ENCODE results near the gene HTR1D. TPM values are rescaled to one million over a fixed set of nuclear protein-coding genes. Genes with fewer than 3 reads are reported as not detected.
"Not testable (repeated sequence)": the region's sequence is repeated elsewhere in the genome, so short reads cannot be mapped to it uniquely, and the experiment has no call there.

The HTR1D gene
- total RNA-seq, 3 donors from 2014 or later, result 0.47 TPM; not detected in 2

GRCh38 chr1:23239638-23240295 lies 22.5 kb upstream of the HTR1D start:
- DNase-seq, result no peak
- Histone ChIP-seq H3K4me1 (ENCODE audit: low read depth) (no peaks in the 10 kb centered on the region), H3K36me3 (ENCODE audit: low read depth) (no peaks in the 10 kb centered on the region), H3K4me3 (no peak overlapping the region), H3K9me3 (no peaks in the 10 kb centered on the region)
- TF ChIP-seq CTCF (IDR thresholded peaks at IDR 0.05), result no peak
- ATAC-seq, result no peak
- intact Hi-C loops (cut with DNase I, micrococcal nuclease), result no loop called here

GRCh38 chr1:23238565-23238964 lies 21.3 kb upstream of the HTR1D start:
- no peak for TF ChIP-seq CTCF (IDR thresholded peaks at IDR 0.05)
- intact Hi-C loops (cut with DNase I, micrococcal nuclease), result no loop called here
- Histone ChIP-seq H3K36me3 (ENCODE audit: low read depth) (no peaks in the 10 kb centered on the region), H3K9me3 (no peaks in the 10 kb centered on the region), H3K4me3 (no peak overlapping the region), H3K4me1 (ENCODE audit: low read depth) (no peaks in the 10 kb centered on the region)
- ATAC-seq (no peak), DNase-seq (no peak)

- TF ChIP-seq CTCF (IDR thresholded peaks at IDR 0.05), result no peak
- ATAC-seq (no peak), DNase-seq (no peak)
- intact Hi-C loops (cut with DNase I, micrococcal nuclease), result no loop called here
- Histone ChIP-seq H3K36me3 (ENCODE audit: low read depth) (no peaks in the 10 kb centered on the region), H3K4me1 (ENCODE audit: low read depth) (no peaks in the 10 kb centered on the region), H3K9me3 (no peaks in the 10 kb centered on the region), H3K4me3 (no peak overlapping the region)
These were observed 20.2 kb upstream of the HTR1D start for GRCh38 chr1:23237508-23237907.

GRCh38 chr1:23227806-23228205 lies 10.5 kb upstream of the HTR1D start:
- intact Hi-C loops (cut with DNase I, micrococcal nuclease), result no loop called here

GRCh38 chr1:23224739-23225648 lies 7.7 kb upstream of the HTR1D start:
- no peaks in the 10 kb centered on the region for H3K36me3 ChIP-seq (ENCODE audit: low read depth)
- H3K9me3 ChIP-seq, result no peaks in the 10 kb centered on the region
- ATAC-seq (peak; percentile 98), DNase-seq (peak; percentile 70 to 84 (median 76))
- no peak overlapping the region for H3K4me3 ChIP-seq
- H3K4me1 ChIP-seq (ENCODE audit: low read depth), result peaks cover 4% of the 10 kb centered on the region
- intact Hi-C loops (cut with DNase I, micrococcal nuclease), result no loop called here
- no peak for TF ChIP-seq CTCF (IDR thresholded peaks at IDR 0.05)

More at GRCh38 chr1:23227806-23228205, 10.5 kb upstream of the HTR1D start:
- DNase-seq (no peak), ATAC-seq (no peak)
- H3K9me3 ChIP-seq, result no peaks in the 10 kb centered on the region
- H3K4me3 ChIP-seq, result no peak overlapping the region
- H3K4me1 ChIP-seq (ENCODE audit: low read depth), result peaks cover 4% of the 10 kb centered on the region
- no peaks in the 10 kb centered on the region for H3K36me3 ChIP-seq (ENCODE audit: low read depth)
- TF ChIP-seq CTCF (IDR thresholded peaks at IDR 0.05), result no peak

- H3K4me3 ChIP-seq; H3K36me3 ChIP-seq (ENCODE audit: low read depth); ATAC-seq; DNase-seq; H3K9me3 ChIP-seq; H3K4me1 ChIP-seq (ENCODE audit: low read depth); intact Hi-C loops (cut with DNase I, micrococcal nuclease): not testable (repeated sequence)
These were observed 6.7 kb upstream of the HTR1D start for GRCh38 chr1:23223963-23224362.

GRCh38 chr1:23223490-23223951 lies 6.2 kb upstream of the HTR1D start:
- H3K9me3 ChIP-seq; DNase-seq; H3K4me1 ChIP-seq (ENCODE audit: low read depth); H3K4me3 ChIP-seq; ATAC-seq; intact Hi-C loops (cut with DNase I, micrococcal nuclease); H3K36me3 ChIP-seq (ENCODE audit: low read depth): not testable (repeated sequence)
